ENCODE measurements around the gene ST7. TPM values are rescaled to one million over a fixed set of nuclear protein-coding genes. Genes with fewer than 3 reads are reported as not detected.

Gene ST7
- total RNA-seq, 1 experiment from 2014 or later: 19.6 TPM

- ATAC-seq (no peak), DNase-seq (ENCODE audit: low read depth, low spot score) (no peak)
- no peaks in the 10 kb centered on the region for H3K4me1 ChIP-seq (ENCODE audit: control insufficient read depth, insufficient read depth, low read length)
- no peak overlapping the region for H3K4me3 ChIP-seq (ENCODE audit: low read depth in 2 of 2, low read length in 2 of 2)
- no peak for TF ChIP-seq TCF7L2 (IDR thresholded peaks at IDR 0.05; ENCODE audit: low read depth, low read length)
- TF ChIP-seq SIN3A (IDR thresholded peaks at IDR 0.05; ENCODE audit: borderline replicate concordance, insufficient read depth, low read depth, low read length): no peak
- TF ChIP-seq, protein P1, sequence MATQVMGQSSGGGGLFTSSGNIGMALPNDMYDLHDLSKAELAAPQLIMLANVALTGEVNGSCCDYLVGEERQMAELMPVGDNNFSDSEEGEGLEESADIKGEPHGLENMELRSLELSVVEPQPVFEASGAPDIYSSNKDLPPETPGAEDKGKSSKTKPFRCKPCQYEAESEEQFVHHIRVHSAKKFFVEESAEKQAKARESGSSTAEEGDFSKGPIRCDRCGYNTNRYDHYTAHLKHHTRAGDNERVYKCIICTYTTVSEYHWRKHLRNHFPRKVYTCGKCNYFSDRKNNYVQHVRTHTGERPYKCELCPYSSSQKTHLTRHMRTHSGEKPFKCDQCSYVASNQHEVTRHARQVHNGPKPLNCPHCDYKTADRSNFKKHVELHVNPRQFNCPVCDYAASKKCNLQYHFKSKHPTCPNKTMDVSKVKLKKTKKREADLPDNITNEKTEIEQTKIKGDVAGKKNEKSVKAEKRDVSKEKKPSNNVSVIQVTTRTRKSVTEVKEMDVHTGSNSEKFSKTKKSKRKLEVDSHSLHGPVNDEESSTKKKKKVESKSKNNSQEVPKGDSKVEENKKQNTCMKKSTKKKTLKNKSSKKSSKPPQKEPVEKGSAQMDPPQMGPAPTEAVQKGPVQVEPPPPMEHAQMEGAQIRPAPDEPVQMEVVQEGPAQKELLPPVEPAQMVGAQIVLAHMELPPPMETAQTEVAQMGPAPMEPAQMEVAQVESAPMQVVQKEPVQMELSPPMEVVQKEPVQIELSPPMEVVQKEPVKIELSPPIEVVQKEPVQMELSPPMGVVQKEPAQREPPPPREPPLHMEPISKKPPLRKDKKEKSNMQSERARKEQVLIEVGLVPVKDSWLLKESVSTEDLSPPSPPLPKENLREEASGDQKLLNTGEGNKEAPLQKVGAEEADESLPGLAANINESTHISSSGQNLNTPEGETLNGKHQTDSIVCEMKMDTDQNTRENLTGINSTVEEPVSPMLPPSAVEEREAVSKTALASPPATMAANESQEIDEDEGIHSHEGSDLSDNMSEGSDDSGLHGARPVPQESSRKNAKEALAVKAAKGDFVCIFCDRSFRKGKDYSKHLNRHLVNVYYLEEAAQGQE (IDR thresholded peaks at IDR 0.05; ENCODE audit: insufficient read depth in 1 of 2, low read depth in 2 of 2, low read length in 1 of 2): no peak
- no peak for TF ChIP-seq POLR2AphosphoS5 (IDR thresholded peaks at IDR 0.05; ENCODE audit: low read depth, low read length)
- TF ChIP-seq CTCF (IDR thresholded peaks at IDR 0.05): no peak
- H3K36me3 ChIP-seq (ENCODE audit: control insufficient read depth, insufficient read depth, low read length): no peaks in the 10 kb centered on the region
- H3K9me3 ChIP-seq (ENCODE audit: control insufficient read depth, insufficient read depth, low read depth, low read length): no peaks in the 10 kb centered on the region
- ChIA-PET CTCF (no interaction called here), POLR2A (no interaction called here)
- in situ Hi-C loops (cut with HindIII; ENCODE audit: low pct_unique_long_range_greater_than_20kb, low sequenced_read_pairs) (no loop called here), intact Hi-C loops (cut with micrococcal nuclease; ENCODE audit: unreplicated experiment) (no loop called here)
- no TSS peak for BruUV-seq (replicated peaks)
- H3K27ac ChIP-seq (ENCODE audit: low read length): no peak overlapping the region
- H3K27me3 ChIP-seq (ENCODE audit: control insufficient read depth, insufficient read depth, low read length): no peaks in the 10 kb centered on the region
These were observed 51.6 kb downstream of the ST7 start for GRCh38 chr7:117004899-117005298.

GRCh38 chr7:117005449-117005848, 52.1 kb downstream of the ST7 start:
- no peak for TF ChIP-seq POLR2AphosphoS5 (IDR thresholded peaks at IDR 0.05; ENCODE audit: low read depth, low read length)
- TF ChIP-seq SIN3A (IDR thresholded peaks at IDR 0.05; ENCODE audit: borderline replicate concordance, insufficient read depth, low read depth, low read length): no peak
- TF ChIP-seq CTCF (IDR thresholded peaks at IDR 0.05): no peak
- POLR2A ChIA-PET: no interaction called here
- Histone ChIP-seq H3K9me3 (ENCODE audit: control insufficient read depth, insufficient read depth, low read depth, low read length) (no peaks in the 10 kb centered on the region), H3K27ac (ENCODE audit: low read length) (no peak overlapping the region), H3K4me3 (ENCODE audit: low read depth in 2 of 2, low read length in 2 of 2) (no peak overlapping the region), H3K27me3 (ENCODE audit: control insufficient read depth, insufficient read depth, low read length) (no peaks in the 10 kb centered on the region), H3K4me1 (ENCODE audit: control insufficient read depth, insufficient read depth, low read length) (no peaks in the 10 kb centered on the region), H3K36me3 (ENCODE audit: control insufficient read depth, insufficient read depth, low read length) (no peaks in the 10 kb centered on the region)
- in situ Hi-C loops (cut with HindIII; ENCODE audit: low pct_unique_long_range_greater_than_20kb, low sequenced_read_pairs) (no loop called here), intact Hi-C loops (cut with micrococcal nuclease; ENCODE audit: unreplicated experiment) (no loop called here)
- DNase-seq (ENCODE audit: low read depth, low spot score): no peak
- no peak for ATAC-seq
- no TSS peak for BruUV-seq (replicated peaks)
- CTCF ChIA-PET: interaction anchor here (1.1 kb wide), 1 partner anchor 122 kb away, joined by 3 read pairs; no protein-coding TSS in a partner anchor

Data from Panc1 (cell line).